Frontal cortex (tissue), 4 donors: Measurements from ENCODE around the gene TBCE. TPM values are rescaled to one million over a fixed set of nuclear protein-coding genes. Genes with fewer than 3 reads are reported as not detected.

Experiments used
- DNase-seq, 2 donors: peaks; one replicate each; pipeline ENCODE4 v3.0.0; 2012; ENCODE audit warnings: low spot score in 2 of 2
- FAIRE-seq: peaks from 2 replicates; lab custom pipeline; 2012; peaks lifted over from hg19 to GRCh38; lab: Jason Lieb, UNC
- total RNA-seq: library from RNA; depleted of rRNA; stranded (reverse); fragments of >200 nt; gene quantifications from one replicate; pipeline ENCODE4 v1.2.3, GENCODE V29; 2014
- donor health status: control.
- donor health status: control.
- donor health status: control.

Gene TBCE
- total RNA-seq, 1 donor from 2014 or later = 44.0 TPM

GRCh38 chr1:235404190-235404589, 37.0 kb downstream of the TBCE start:
- no peak for DNase-seq
- FAIRE-seq = no peak

- DNase-seq = no peak
- FAIRE-seq = no peak
These were observed 40.2 kb downstream of the TBCE start for GRCh38 chr1:235407419-235407818.

- DNase-seq = no peak
These were observed 41.3 kb downstream of the TBCE start for GRCh38 chr1:235408503-235408960.

GRCh38 chr1:235409042-235409820, 42.0 kb downstream of the TBCE start:
- no peak for FAIRE-seq
- DNase-seq = no peak

More at GRCh38 chr1:235408503-235408960, 41.3 kb downstream of the TBCE start:
- FAIRE-seq = no peak

GRCh38 chr1:235410467-235410866, 43.2 kb downstream of the TBCE start:
- FAIRE-seq = no peak
- no peak for DNase-seq

- DNase-seq (no peak), FAIRE-seq (no peak)
These were observed 44.6 kb downstream of the TBCE start for GRCh38 chr1:235411489-235412486.

GRCh38 chr1:235415008-235415904, 48.0 kb downstream of the TBCE start:
- no peak for FAIRE-seq
- peak; percentile 37 to 48 for DNase-seq

GRCh38 chr1:235416662-235417049, 49.4 kb downstream of the TBCE start:
- no peak for DNase-seq
- no peak for FAIRE-seq

- FAIRE-seq (peak; percentile 65), DNase-seq (peak; percentile 67 to 78)
These were observed 50.0 kb downstream of the TBCE start for GRCh38 chr1:235417086-235417697.

GRCh38 chr1:235421751-235422150, 54.5 kb downstream of the TBCE start:
- DNase-seq = no peak
- no peak for FAIRE-seq

GRCh38 chr1:235423214-235423652, 56.0 kb downstream of the TBCE start:
- FAIRE-seq = no peak
- no peak for DNase-seq

GRCh38 chr1:235424092-235424491, 56.9 kb downstream of the TBCE start:
- no peak for DNase-seq
- no peak for FAIRE-seq

GRCh38 chr1:235425357-235425756, 58.1 kb downstream of the TBCE start:
- FAIRE-seq = no peak
- no peak for DNase-seq

GRCh38 chr1:235426143-235426542, 58.9 kb downstream of the TBCE start:
- FAIRE-seq (no peak), DNase-seq (no peak)

GRCh38 chr1:235426680-235427079, 59.5 kb downstream of the TBCE start:
- FAIRE-seq (no peak), DNase-seq (no peak)

GRCh38 chr1:235427447-235427846, 60.2 kb downstream of the TBCE start:
- DNase-seq (no peak), FAIRE-seq (no peak)

GRCh38 chr1:235429143-235429542, 61.9 kb downstream of the TBCE start:
- no peak for FAIRE-seq
- no peak for DNase-seq

- DNase-seq = no peak
- no peak for FAIRE-seq
These were observed 63.8 kb downstream of the TBCE start for GRCh38 chr1:235430991-235431390.

- DNase-seq (no peak), FAIRE-seq (no peak)
These were observed 66.8 kb downstream of the TBCE start for GRCh38 chr1:235434001-235434400.
